ENCODE data around the gene JAM3.

DNA sequence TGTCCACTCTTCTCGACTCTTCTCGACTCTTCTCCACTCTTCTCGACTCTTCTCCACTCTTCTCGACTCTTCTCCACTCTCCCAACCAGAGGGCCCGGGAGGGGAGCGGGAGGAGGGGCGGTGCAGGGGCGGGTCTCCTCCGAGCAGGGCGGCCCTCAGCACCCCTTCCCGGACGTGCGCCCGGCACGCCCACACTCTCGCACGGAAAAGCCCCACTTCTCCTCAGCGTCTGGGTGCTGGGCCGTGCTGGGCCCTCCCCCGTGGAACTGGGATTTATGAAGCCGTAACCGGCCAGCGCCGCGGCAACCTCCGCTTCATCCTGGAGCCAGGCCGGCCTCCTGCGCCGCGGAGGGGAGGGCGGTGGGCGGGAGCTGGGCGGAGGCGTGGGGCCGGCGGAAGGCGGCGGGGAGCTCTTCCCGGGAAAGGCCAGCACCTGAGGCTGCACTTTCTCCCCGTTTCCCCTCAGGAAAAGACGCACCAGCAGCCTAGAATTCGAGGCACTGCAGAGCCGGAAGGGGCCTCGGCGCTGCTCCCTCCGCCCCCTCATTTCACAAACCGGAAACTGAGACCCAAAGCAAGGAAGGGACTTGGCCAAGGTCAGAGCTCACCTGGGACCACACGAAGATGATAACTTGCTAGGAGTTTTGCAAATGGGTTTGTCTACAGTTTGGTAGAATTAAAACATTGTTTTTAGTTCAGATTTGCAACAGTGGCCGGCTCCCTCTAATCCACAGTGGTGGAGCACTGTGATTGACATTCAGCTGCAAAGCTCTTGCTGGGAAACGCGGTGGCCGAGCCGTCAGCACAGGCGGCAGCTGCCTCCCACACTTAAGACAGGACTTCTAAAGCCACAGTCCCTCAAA, 31.6 kb upstream of the JAM3 start:
- TF ChIP-seq TOX (CRISPR knock-in tag; IDR thresholded peaks at IDR 0.05; ENCODE audit: borderline replicate concordance) (no peak), ZFP3 (CRISPR knock-in tag; IDR thresholded peaks at IDR 0.05) (0 out of 2 replicates have a peak, but pooled peaks have one; percentile 31), ZC3H10 (CRISPR knock-in tag; IDR thresholded peaks at IDR 0.05) (no peak), ESRRG (CRISPR knock-in tag; IDR thresholded peaks at IDR 0.05) (no peak), ISL1 (CRISPR knock-in tag; IDR thresholded peaks at IDR 0.05) (no peak), CSDC2 (CRISPR knock-in tag; IDR thresholded peaks at IDR 0.05) (no peak), ZNF8 (CRISPR knock-in tag; IDR thresholded peaks at IDR 0.05) (no peak), ZNF565 (CRISPR knock-in tag; conservative IDR thresholded peaks at IDR 0.05; ENCODE audit: low read depth) (no peak), ZFP30 (CRISPR knock-in tag; IDR thresholded peaks at IDR 0.05) (no peak), RARB (CRISPR knock-in tag; IDR thresholded peaks at IDR 0.05) (no peak)
- TF ChIP-seq, protein P1, sequence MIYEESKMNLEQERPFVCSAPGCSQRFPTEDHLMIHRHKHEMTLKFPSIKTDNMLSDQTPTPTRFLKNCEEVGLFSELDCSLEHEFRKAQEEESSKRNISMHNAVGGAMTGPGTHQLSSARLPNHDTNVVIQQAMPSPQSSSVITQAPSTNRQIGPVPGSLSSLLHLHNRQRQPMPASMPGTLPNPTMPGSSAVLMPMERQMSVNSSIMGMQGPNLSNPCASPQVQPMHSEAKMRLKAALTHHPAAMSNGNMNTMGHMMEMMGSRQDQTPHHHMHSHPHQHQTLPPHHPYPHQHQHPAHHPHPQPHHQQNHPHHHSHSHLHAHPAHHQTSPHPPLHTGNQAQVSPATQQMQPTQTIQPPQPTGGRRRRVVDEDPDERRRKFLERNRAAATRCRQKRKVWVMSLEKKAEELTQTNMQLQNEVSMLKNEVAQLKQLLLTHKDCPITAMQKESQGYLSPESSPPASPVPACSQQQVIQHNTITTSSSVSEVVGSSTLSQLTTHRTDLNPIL (CRISPR knock-in tag; IDR thresholded peaks at IDR 0.05; ENCODE audit: low read depth) = no peak
- TF ChIP-seq, protein P2, sequence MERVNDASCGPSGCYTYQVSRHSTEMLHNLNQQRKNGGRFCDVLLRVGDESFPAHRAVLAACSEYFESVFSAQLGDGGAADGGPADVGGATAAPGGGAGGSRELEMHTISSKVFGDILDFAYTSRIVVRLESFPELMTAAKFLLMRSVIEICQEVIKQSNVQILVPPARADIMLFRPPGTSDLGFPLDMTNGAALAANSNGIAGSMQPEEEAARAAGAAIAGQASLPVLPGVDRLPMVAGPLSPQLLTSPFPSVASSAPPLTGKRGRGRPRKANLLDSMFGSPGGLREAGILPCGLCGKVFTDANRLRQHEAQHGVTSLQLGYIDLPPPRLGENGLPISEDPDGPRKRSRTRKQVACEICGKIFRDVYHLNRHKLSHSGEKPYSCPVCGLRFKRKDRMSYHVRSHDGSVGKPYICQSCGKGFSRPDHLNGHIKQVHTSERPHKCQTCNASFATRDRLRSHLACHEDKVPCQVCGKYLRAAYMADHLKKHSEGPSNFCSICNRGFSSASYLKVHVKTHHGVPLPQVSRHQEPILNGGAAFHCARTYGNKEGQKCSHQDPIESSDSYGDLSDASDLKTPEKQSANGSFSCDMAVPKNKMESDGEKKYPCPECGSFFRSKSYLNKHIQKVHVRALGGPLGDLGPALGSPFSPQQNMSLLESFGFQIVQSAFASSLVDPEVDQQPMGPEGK (CRISPR knock-in tag; IDR thresholded peaks at IDR 0.05; ENCODE audit: borderline replicate concordance) = 0 out of 2 replicates have a peak, but pooled peaks have one; percentile 17
- TF ChIP-seq, protein P3, sequence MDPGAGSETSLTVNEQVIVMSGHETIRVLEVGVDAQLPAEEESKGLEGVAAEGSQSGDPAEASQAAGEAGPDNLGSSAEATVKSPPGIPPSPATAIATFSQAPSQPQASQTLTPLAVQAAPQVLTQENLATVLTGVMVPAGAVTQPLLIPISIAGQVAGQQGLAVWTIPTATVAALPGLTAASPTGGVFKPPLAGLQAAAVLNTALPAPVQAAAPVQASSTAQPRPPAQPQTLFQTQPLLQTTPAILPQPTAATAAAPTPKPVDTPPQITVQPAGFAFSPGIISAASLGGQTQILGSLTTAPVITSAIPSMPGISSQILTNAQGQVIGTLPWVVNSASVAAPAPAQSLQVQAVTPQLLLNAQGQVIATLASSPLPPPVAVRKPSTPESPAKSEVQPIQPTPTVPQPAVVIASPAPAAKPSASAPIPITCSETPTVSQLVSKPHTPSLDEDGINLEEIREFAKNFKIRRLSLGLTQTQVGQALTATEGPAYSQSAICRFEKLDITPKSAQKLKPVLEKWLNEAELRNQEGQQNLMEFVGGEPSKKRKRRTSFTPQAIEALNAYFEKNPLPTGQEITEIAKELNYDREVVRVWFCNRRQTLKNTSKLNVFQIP (CRISPR knock-in tag; IDR thresholded peaks at IDR 0.05; ENCODE audit: borderline replicate concordance, low read depth) = no peak
- TF ChIP-seq, protein P4, sequence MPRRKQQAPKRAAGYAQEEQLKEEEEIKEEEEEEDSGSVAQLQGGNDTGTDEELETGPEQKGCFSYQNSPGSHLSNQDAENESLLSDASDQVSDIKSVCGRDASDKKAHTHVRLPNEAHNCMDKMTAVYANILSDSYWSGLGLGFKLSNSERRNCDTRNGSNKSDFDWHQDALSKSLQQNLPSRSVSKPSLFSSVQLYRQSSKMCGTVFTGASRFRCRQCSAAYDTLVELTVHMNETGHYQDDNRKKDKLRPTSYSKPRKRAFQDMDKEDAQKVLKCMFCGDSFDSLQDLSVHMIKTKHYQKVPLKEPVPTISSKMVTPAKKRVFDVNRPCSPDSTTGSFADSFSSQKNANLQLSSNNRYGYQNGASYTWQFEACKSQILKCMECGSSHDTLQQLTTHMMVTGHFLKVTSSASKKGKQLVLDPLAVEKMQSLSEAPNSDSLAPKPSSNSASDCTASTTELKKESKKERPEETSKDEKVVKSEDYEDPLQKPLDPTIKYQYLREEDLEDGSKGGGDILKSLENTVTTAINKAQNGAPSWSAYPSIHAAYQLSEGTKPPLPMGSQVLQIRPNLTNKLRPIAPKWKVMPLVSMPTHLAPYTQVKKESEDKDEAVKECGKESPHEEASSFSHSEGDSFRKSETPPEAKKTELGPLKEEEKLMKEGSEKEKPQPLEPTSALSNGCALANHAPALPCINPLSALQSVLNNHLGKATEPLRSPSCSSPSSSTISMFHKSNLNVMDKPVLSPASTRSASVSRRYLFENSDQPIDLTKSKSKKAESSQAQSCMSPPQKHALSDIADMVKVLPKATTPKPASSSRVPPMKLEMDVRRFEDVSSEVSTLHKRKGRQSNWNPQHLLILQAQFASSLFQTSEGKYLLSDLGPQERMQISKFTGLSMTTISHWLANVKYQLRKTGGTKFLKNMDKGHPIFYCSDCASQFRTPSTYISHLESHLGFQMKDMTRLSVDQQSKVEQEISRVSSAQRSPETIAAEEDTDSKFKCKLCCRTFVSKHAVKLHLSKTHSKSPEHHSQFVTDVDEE (CRISPR knock-in tag; IDR thresholded peaks at IDR 0.05) = no peak
